SK-N-SH treated with all-trans-retinoic acid at 6 μM for 48 hours (cell line): ENCODE data around the gene TSPO.

Source experiments
- ATAC-seq: fragments of 200-7000 bp; cut with Tn5 transposase; 3 replicates; pipeline ENCODE4 v1.9.1; 2020; ENCODE audit warnings: mild to moderate bottlenecking, moderate library complexity
- CSDC2 ChIP-seq: fragments of 250-450 bp; sonication (Bioruptor Pico); IDR thresholded peaks from 2 replicates; pipeline ENCODE4 v1.5.0; 2020; ENCODE audit warnings: mild to moderate bottlenecking, moderate library complexity
- ESRRG ChIP-seq: fragments of 250-450 bp; sonication (Bioruptor Pico); IDR thresholded peaks from 2 replicates; pipeline ENCODE4 v1.6.1; 2021; ENCODE audit warnings: mild to moderate bottlenecking
- ISL1 ChIP-seq: fragments of 250-450 bp; sonication (Bioruptor Pico); IDR thresholded peaks from 2 replicates; pipeline ENCODE4 v2.1.2; 2022; ENCODE audit warnings: mild to moderate bottlenecking, moderate library complexity
- PPARA ChIP-seq: fragments of 250-450 bp; sonication (Bioruptor Pico); IDR thresholded peaks from 2 replicates; pipeline ENCODE4 v1.5.0; 2020; ENCODE audit warnings: mild to moderate bottlenecking, borderline replicate concordance
- RARB ChIP-seq: fragments of 250-450 bp; sonication (Bioruptor Pico); IDR thresholded peaks from 2 replicates; pipeline ENCODE4 v1.8.0; 2021; ENCODE audit warnings: mild to moderate bottlenecking, moderate library complexity
- TOX ChIP-seq: fragments of 250-450 bp; sonication (Bioruptor Pico); IDR thresholded peaks from 2 replicates; pipeline ENCODE4 v1.8.0; 2021; ENCODE audit warnings: mild to moderate bottlenecking, moderate library complexity, borderline replicate concordance
- ZC3H10 ChIP-seq: fragments of 250-450 bp; sonication (Bioruptor Pico); IDR thresholded peaks from 2 replicates; pipeline ENCODE4 v1.5.1; 2021; ENCODE audit warnings: mild to moderate bottlenecking, moderate library complexity
- ZFP3 ChIP-seq: fragments of 250-450 bp; sonication (Bioruptor Pico); IDR thresholded peaks from 2 replicates; pipeline ENCODE4 v1.5.0; 2020; ENCODE audit warnings: mild to moderate bottlenecking, moderate library complexity
- ZFP30 ChIP-seq: fragments of 450-650 bp; formaldehyde crosslinking; IDR thresholded peaks from 2 replicates; pipeline ENCODE4 v1.5.0; 2022; ENCODE audit warnings: mild to moderate bottlenecking, moderate library complexity
- ZNF565 ChIP-seq: fragments of 450-650 bp; formaldehyde crosslinking; conservative IDR thresholded peaks from 2 replicates; pipeline ENCODE4 v1.5.0; 2020; ENCODE audit warnings: low read depth, mild to moderate bottlenecking, moderate library complexity
- ZNF70 ChIP-seq: fragments of 450-650 bp; formaldehyde crosslinking; IDR thresholded peaks from 2 replicates; pipeline ENCODE4 v1.5.0; 2020; ENCODE audit warnings: mild to moderate bottlenecking, moderate library complexity
- TF ChIP-seq, protein P1 (sequence below): fragments of 250-450 bp; sonication (Bioruptor Pico); IDR thresholded peaks from 2 replicates; pipeline ENCODE4 v1.5.1; 2021; ENCODE audit warnings: mild to moderate bottlenecking, moderate library complexity
- TF ChIP-seq, protein P2 (sequence below): fragments of 250-450 bp; sonication (Bioruptor Pico); IDR thresholded peaks from 2 replicates; pipeline ENCODE4 v1.8.0; 2021; ENCODE audit warnings: low read depth, mild to moderate bottlenecking, moderate library complexity, borderline replicate concordance
- TF ChIP-seq, protein P3 (sequence below): fragments of 250-450 bp; sonication (Bioruptor Pico); IDR thresholded peaks from 2 replicates; pipeline ENCODE4 v1.8.0; 2020; ENCODE audit warnings: mild to moderate bottlenecking, moderate library complexity, borderline replicate concordance
- TF ChIP-seq, protein P4 (sequence below): fragments of 250-450 bp; sonication (Bioruptor Pico); IDR thresholded peaks from 2 replicates; pipeline ENCODE4 v1.5.0; 2020; ENCODE audit warnings: mild to moderate bottlenecking, moderate library complexity

TSPO gene

DNA sequence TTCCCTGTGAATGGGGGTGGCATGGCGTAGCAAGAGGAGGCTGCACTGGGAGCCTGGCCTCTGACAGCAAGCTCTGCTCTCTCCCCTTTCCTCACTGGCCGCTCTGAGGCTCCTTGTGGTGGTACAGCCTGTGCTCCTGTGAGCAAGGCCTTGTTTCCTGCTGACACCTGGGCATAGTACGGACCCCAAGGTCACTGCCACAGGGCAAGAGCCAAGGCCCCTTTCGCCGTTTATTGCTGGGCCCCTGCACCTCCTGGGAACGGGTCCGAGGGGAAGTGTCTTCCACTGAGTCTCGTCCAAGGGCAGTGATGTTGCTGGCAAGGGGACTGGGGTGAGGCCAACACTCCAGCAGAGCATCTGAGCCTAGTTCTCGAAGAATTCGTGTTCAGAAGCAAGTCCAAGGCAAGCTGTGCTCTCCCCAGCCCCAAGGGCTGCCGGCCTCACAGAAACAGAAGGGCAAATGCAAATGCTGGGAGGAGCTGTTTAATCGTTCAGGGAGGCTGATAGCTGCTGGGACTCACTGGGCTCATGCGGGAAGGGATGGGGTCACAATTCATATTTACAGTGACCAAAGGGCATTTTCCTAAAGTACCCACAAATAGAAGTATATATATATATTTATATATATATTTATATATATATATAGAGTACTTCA, 51.5 kb downstream of the TSPO start (continued):
- TF ChIP-seq, protein P1, sequence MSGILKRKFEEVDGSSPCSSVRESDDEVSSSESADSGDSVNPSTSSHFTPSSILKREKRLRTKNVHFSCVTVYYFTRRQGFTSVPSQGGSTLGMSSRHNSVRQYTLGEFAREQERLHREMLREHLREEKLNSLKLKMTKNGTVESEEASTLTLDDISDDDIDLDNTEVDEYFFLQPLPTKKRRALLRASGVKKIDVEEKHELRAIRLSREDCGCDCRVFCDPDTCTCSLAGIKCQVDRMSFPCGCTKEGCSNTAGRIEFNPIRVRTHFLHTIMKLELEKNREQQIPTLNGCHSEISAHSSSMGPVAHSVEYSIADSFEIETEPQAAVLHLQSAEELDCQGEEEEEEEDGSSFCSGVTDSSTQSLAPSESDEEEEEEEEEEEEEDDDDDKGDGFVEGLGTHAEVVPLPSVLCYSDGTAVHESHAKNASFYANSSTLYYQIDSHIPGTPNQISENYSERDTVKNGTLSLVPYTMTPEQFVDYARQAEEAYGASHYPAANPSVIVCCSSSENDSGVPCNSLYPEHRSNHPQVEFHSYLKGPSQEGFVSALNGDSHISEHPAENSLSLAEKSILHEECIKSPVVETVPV (CRISPR knock-in tag): no peak
- TF ChIP-seq RARB: no peak

DNA sequence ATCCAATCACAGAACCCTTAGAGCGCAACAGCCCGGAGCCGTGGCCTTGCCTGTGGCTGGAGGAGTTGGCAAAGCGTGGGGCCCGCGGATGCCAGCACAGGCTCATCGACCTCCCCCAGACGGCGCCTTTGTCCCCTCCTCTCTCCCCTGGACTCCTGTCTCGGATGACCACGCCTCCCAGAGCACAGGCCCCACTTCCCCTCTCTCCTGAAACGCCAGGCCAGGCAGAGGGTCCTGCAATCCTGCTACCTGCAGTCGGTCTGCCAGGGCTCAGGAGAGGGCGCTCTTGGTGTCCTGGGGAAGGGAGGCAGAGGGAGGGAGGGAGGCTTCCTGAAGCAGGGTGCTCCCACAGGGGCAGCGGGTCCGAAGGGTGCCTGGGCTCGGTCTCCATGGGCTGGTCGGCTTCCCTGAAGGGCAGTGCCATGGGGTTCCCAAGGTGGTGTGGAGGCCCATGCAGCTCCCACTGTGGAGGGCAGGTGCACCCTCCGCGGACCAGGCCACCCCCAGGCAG, 52.2 kb downstream of the TSPO start:
- no peak for ATAC-seq
- TF ChIP-seq CSDC2 (CRISPR knock-in tag) (no peak), ZFP30 (CRISPR knock-in tag) (no peak)
- TF ChIP-seq, protein P2, sequence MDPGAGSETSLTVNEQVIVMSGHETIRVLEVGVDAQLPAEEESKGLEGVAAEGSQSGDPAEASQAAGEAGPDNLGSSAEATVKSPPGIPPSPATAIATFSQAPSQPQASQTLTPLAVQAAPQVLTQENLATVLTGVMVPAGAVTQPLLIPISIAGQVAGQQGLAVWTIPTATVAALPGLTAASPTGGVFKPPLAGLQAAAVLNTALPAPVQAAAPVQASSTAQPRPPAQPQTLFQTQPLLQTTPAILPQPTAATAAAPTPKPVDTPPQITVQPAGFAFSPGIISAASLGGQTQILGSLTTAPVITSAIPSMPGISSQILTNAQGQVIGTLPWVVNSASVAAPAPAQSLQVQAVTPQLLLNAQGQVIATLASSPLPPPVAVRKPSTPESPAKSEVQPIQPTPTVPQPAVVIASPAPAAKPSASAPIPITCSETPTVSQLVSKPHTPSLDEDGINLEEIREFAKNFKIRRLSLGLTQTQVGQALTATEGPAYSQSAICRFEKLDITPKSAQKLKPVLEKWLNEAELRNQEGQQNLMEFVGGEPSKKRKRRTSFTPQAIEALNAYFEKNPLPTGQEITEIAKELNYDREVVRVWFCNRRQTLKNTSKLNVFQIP: no peak

DNA sequence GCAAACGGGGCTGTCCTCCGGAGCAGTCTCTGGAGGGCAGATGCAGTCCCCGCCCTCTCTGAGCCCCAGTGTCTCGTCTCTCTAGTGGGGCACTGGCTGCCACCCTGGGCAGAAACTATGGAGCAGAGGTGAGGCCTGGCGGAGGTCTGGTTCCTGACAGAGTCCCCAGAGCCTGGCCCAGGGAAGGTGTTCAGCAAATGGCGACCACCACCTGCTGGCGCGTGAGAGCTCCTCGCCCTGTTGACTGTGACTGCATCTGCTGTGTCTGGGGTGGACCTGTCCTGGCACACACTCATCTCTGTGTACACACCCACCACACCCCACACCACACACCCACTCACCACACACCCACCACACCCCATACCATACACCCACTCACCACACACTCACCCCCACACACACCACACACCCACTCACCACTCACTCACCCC, 53.9 kb downstream of the TSPO start:
- TF ChIP-seq ZFP3 (CRISPR knock-in tag) (no peak), ZNF565 (CRISPR knock-in tag) (no peak), TOX (CRISPR knock-in tag) (no peak), ISL1 (no peak), CSDC2 (CRISPR knock-in tag) (no peak), ESRRG (CRISPR knock-in tag) (no peak), ZNF70 (CRISPR knock-in tag) (no peak), ZC3H10 (no peak), PPARA (no peak)
- TF ChIP-seq, protein P3, sequence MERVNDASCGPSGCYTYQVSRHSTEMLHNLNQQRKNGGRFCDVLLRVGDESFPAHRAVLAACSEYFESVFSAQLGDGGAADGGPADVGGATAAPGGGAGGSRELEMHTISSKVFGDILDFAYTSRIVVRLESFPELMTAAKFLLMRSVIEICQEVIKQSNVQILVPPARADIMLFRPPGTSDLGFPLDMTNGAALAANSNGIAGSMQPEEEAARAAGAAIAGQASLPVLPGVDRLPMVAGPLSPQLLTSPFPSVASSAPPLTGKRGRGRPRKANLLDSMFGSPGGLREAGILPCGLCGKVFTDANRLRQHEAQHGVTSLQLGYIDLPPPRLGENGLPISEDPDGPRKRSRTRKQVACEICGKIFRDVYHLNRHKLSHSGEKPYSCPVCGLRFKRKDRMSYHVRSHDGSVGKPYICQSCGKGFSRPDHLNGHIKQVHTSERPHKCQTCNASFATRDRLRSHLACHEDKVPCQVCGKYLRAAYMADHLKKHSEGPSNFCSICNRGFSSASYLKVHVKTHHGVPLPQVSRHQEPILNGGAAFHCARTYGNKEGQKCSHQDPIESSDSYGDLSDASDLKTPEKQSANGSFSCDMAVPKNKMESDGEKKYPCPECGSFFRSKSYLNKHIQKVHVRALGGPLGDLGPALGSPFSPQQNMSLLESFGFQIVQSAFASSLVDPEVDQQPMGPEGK (CRISPR knock-in tag): no peak
- TF ChIP-seq, protein P4, sequence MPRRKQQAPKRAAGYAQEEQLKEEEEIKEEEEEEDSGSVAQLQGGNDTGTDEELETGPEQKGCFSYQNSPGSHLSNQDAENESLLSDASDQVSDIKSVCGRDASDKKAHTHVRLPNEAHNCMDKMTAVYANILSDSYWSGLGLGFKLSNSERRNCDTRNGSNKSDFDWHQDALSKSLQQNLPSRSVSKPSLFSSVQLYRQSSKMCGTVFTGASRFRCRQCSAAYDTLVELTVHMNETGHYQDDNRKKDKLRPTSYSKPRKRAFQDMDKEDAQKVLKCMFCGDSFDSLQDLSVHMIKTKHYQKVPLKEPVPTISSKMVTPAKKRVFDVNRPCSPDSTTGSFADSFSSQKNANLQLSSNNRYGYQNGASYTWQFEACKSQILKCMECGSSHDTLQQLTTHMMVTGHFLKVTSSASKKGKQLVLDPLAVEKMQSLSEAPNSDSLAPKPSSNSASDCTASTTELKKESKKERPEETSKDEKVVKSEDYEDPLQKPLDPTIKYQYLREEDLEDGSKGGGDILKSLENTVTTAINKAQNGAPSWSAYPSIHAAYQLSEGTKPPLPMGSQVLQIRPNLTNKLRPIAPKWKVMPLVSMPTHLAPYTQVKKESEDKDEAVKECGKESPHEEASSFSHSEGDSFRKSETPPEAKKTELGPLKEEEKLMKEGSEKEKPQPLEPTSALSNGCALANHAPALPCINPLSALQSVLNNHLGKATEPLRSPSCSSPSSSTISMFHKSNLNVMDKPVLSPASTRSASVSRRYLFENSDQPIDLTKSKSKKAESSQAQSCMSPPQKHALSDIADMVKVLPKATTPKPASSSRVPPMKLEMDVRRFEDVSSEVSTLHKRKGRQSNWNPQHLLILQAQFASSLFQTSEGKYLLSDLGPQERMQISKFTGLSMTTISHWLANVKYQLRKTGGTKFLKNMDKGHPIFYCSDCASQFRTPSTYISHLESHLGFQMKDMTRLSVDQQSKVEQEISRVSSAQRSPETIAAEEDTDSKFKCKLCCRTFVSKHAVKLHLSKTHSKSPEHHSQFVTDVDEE: no peak
- no peak for ATAC-seq

DNA sequence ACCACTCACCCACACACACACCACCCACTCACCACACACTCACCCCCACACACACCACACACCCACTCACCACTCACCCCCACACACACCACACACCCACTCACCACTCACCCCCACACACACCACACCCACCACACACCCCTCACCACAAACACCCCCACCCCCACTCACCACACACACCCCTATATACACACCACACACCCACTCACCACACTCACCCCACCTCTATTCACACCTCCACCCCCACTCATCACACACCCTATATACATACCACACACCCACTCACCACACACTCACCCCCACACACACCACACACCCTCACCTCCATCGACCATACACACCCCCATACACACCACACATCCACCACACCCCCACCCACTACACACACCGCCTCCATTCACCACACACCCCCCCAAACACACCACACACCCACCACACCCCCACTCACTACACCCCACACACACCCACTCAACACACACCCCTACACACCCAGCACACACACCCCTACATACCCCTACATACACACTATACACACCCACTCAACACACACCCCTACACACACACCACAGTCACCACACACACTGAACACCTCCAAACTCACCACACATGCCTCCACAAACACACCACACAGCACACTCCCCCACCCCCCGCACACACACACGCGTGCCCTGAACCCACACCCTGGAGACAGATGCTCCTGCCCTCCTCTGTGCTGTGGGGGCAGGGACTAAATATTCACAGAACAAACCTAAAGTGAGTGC, 54.6 kb downstream of the TSPO start:
- ATAC-seq: no peak
- TF ChIP-seq ZNF565 (CRISPR knock-in tag) (no peak), ZC3H10 (no peak), ISL1 (no peak)
- TF ChIP-seq, protein P1 (CRISPR knock-in tag): no peak
